GM18502 (cell line): Measurements from ENCODE around the gene FBXO9.
"Not testable (repeated sequence)": the region's sequence is repeated elsewhere in the genome, so short reads cannot be mapped to it uniquely, and the experiment has no call there.

Experiments
- ATAC-seq: cut with Tn5 transposase; IDR thresholded peaks from one replicate; pipeline ENCODE4 v1.9.1; 2021; ENCODE audit warnings: mild to moderate bottlenecking; ENCODE audit not compliant: unreplicated experiment, poor library complexity

FBXO9 gene

GRCh38 chr6:53045891-53046673 is 19.1 kb upstream of the FBXO9 start:
- no peak for ATAC-seq

- ATAC-seq: peak; percentile 97
Measured at GRCh38 chr6:53048431-53049195, 16.6 kb upstream of the FBXO9 start.

DNA sequence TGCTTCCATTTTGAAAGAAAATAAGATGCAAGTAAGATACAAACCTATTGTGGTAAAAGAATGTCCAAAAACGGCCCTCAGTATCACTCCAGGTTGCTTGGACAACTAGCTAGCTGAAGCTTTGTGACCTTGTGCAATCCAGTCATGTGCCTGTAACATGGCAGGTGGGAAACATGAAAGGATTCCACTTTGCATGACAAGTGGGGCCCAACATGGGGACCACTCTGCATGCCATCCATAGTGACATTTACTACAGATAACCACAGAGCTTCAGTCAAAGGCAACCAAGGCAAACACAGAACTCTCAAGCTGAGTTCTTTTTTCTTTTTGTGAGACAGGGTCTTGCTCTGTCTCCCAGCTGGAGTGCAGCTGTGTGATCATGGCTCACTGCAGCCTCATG is 15.8 kb upstream of the FBXO9 start:
- no peak for ATAC-seq

DNA sequence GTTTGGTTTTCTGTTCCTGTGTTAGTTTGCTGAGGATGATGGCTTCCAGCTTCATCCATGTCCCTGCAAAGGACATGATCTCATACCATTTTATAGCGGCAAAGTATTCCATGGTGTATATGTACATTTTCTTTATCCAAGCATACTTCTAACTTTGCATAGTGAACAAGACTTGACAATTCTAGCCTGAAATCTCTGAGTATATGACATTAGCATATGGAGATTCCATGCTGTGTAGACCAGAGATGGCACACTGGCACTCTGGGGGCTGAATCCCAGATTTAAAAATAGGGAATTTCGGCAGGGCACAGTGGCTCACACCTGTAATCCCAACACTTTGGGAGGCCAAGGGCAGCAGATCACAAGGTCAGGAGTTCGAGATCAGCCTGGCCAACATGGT is 13.1 kb upstream of the FBXO9 start:
- not testable (repeated sequence) for ATAC-seq

- ATAC-seq: no peak
Measured at GRCh38 chr6:53054532-53054931, 10.7 kb upstream of the FBXO9 start.

- no peak for ATAC-seq
Measured at GRCh38 chr6:53055873-53056272, 9.3 kb upstream of the FBXO9 start.

- no peak for ATAC-seq
Measured at GRCh38 chr6:53056273-53056672, 8.9 kb upstream of the FBXO9 start.

- ATAC-seq: no peak
Measured at GRCh38 chr6:53058388-53059195, 6.6 kb upstream of the FBXO9 start.

DNA sequence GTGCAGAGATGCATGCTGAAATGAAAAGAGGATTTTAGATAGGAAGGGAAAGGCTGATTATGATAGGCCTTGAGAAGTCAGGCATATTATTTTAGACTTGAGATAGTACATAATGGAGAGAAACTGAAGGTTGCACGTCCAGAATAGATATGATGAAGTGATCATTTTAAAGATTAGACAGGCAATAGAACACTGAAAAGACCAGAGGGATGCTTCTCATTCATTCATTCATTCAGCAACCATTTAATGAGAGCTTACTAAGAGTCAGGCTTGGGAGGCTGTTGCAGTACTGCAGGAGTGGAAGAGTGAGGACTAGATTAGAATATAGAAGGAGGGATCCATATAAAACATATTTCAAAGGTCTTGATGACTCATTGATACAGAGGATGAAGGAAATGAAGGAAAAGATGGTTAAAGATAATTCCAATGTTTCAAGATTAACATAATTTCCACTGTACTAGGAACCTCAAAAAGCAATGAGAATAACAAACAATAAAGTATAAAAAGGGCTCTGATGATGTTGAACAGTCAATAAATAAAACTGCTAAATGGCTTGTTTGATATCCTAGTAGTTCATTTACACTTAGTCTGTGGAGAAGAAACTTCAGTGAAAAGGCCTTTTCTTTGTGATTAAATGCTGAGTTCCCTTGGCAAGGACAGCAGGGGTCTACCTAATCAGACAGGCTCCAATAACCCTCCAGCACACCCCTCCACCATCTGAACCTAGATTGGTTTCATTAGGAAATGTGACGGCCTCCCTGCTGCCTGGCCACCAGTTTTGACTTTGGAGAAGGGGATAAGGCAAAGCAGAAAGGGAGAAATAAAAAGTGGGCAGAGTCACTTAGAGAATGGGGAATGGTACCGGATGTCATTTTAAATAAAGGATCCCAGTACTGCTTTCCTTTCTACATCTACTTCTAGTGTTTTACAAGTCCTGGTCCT is 5.3 kb upstream of the FBXO9 start:
- ATAC-seq: no peak

DNA sequence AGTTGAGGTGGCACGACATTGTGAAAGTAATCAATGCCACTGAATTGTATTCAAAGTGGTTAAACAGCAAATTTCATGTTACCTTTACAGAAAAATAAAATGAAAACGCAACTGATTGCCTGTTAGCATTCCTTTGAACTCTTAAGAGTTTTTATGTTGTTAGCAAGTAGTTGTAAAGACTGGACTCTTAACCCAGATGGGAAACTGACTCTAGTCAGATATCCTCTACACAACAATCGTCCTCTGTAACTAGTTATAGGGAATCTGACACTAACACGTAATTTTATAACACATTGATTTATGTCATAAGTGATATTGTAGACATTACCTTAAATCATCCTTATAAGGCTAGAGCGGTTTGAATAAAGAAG is 3.0 kb upstream of the FBXO9 start:
- no peak for ATAC-seq

GRCh38 chr6:53064255-53064654 is 949 bp upstream of the FBXO9 start:
- not testable (repeated sequence) for ATAC-seq

- ATAC-seq: peak; percentile 78
Measured at GRCh38 chr6:53064726-53065265, 408 bp upstream of the FBXO9 start.

DNA sequence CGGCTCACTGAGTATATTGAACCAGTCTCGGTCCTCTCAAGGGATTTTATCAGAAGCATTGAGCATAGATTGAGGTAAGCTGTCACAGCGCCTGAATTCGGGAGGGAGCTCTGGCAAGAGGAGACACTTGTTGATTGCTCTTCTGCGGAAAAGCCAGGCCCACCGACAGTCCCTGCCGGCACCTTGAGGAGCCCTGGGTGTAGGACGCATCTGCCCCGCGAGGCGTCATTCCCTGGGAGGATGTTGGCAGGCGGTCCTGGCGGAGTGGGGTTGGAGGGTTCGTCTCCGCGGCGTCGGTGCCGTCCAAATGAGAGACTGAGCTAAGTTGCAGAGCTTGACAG is 843 bp downstream of the FBXO9 start:
- ATAC-seq: no peak

GRCh38 chr6:53066874-53067706 is 1.9 kb downstream of the FBXO9 start:
- ATAC-seq: no peak

DNA sequence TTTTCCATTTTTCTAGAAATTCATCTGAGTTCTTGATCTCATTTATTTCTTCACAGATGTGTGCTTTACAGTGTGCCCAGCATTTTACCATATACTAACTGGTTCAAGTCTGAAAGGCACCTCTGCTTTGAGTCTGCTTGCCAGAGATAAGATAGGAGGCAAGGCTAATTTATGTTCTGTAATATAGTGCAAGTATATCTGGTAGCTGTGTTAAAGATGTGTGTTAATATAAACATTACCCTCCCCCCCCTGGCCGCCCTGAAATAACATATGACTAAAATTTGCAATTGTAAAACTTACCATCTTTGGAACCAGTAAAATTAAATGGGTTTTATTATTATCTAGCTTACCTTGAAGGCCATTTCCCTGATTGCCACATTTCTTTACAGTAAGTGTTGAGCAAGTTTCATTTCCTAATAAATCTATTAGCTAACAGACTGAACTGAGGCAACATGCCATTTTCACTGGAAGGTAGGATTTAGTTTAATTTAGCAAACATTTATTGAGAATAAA is 2.7 kb downstream of the FBXO9 start:
- no peak for ATAC-seq

- no peak for ATAC-seq
Measured at GRCh38 chr6:53069427-53069826, 4.2 kb downstream of the FBXO9 start.

- ATAC-seq: peak; percentile 73
Measured at GRCh38 chr6:53070806-53071205, 5.6 kb downstream of the FBXO9 start.

DNA sequence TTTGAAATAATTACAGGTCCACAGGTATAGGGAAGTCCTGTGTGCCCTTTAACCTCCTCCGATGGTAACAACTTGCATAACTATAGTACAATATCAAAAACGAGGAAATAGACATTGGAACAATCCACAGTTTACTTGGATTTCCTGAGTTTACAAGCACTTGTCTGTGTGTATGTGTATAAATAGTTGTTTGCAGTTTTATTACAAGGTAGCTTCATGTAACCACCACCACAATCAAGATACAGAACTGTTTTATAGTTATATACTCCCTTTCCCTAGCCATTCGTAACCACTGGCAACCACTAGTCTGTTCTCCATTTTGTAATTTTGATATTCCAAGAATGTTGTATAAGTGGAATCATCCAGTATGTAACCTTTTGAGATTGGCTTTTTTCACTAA is 9.1 kb downstream of the FBXO9 start:
- ATAC-seq: no peak

GRCh38 chr6:53080813-53081212 is 15.6 kb downstream of the FBXO9 start:
- no peak for ATAC-seq
